ENCODE measurements around the gene VPS4B. TPM values are rescaled to one million over a fixed set of nuclear protein-coding genes. Genes with fewer than 3 reads are reported as not detected.

The VPS4B gene
- total and polyA plus RNA-seq, 2 experiments from 2014 or later = 30.2 to 49.4 TPM

DNA sequence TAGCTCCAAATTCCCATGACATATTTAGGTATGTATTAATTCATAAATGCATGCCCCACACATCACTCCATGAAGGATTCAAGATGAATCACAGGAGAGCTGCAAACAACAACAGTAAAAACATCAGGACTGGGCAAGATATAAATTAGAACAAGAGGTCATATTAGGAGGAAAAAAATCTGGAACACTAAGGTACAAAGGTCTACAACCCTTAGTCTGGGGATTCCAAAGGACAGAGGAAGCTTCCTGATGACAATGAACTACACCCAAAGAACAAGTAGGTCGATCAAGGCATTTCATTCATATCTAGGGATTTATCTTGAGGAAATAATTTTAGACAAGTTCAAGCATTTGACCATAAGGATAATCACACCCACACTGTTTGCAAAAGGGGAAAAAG is 14.5 kb downstream of the VPS4B start:
- H3K4me3 ChIP-seq = no peak overlapping the region
- H3K36me3 Mint-ChIP-seq (ENCODE audit: low read depth) = peaks cover 36% of the 10 kb centered on the region; the same call in 2 of the 3 replicates
- peaks cover 13% of the 10 kb centered on the region; the same call in 1 of the 2 replicates for H3K36me3 ChIP-seq (ENCODE audit: insufficient read depth)
- TF ChIP-seq EZH2 (IDR thresholded peaks at IDR 0.05; ENCODE audit: low read depth, unreplicated experiment) = no peak
- TF ChIP-seq ZNF331 (CRISPR knock-in tag; IDR thresholded peaks at IDR 0.05; ENCODE audit: low read depth) = no peak
- no peak overlapping the region for H3K27ac ChIP-seq (ENCODE audit: low read depth)
- H3K27me3 ChIP-seq (ENCODE audit: insufficient read depth) = no peaks in the 10 kb centered on the region
- H3K4me1 ChIP-seq (ENCODE audit: insufficient read depth) = no peaks in the 10 kb centered on the region
- no peak overlapping the region for H2AFZ ChIP-seq
- DNase-seq (ENCODE audit: low spot score) = no peak
- peaks cover 6% of the 10 kb centered on the region; the same call in 1 of the 2 replicates for H4K20me1 ChIP-seq (replicated peaks; ENCODE audit: insufficient read depth)
- no peaks in the 10 kb centered on the region for H3F3A ChIP-seq (replicated peaks; ENCODE audit: low read depth)
- peaks cover 18% of the 10 kb centered on the region for H3K79me2 ChIP-seq (replicated peaks; ENCODE audit: insufficient read depth)
- H3K4me2 ChIP-seq = no peak overlapping the region
- no peak overlapping the region for H3K27ac Mint-ChIP-seq
- no peaks in the 10 kb centered on the region for H3K4me1 Mint-ChIP-seq
- H3K9me2 ChIP-seq (ENCODE audit: insufficient read depth) = no peaks in the 10 kb centered on the region
- no peaks in the 10 kb centered on the region for H3K27me3 Mint-ChIP-seq (ENCODE audit: insufficient read depth, low read depth, poor library complexity)
- no peaks in the 10 kb centered on the region for H3K9me3 Mint-ChIP-seq
- ATAC-seq = no peak
- H3K4me3 Mint-ChIP-seq = no peak overlapping the region

DNA sequence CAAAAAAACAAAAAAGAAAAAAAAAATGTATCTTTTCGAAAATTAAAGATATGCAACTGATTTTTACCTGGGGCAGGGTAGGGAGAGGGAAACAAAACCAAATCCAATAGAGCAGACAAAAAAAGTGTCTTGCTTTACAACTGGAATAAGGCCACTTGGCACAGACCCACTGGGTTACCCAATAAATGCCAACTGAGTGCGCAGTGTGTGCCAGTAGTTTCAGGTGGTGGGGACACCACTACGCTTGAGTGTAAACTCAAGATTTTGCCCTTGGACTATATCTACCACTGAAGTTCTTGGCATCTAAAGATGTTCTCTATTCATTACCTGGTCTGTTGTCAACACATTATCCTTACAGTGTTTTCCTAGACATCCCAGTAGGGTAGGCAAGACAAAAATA is 16.3 kb downstream of the VPS4B start:
- H3K4me1 Mint-ChIP-seq = no peaks in the 10 kb centered on the region
- ATAC-seq (no peak), DNase-seq (ENCODE audit: low spot score) (no peak)
- no peaks in the 10 kb centered on the region for H3K27me3 Mint-ChIP-seq (ENCODE audit: insufficient read depth, low read depth, poor library complexity)
- Histone ChIP-seq H3K4me3 (no peak overlapping the region), H3F3A (replicated peaks; ENCODE audit: low read depth) (no peaks in the 10 kb centered on the region), H4K20me1 (replicated peaks; ENCODE audit: insufficient read depth) (peaks cover 6% of the 10 kb centered on the region; the same call in 1 of the 2 replicates), H3K9me2 (ENCODE audit: insufficient read depth) (no peaks in the 10 kb centered on the region), H3K4me1 (ENCODE audit: insufficient read depth) (no peaks in the 10 kb centered on the region), H2AFZ (no peak overlapping the region), H3K36me3 (ENCODE audit: insufficient read depth) (peaks cover 12% of the 10 kb centered on the region), H3K27me3 (ENCODE audit: insufficient read depth) (no peaks in the 10 kb centered on the region), H3K27ac (ENCODE audit: low read depth) (no peak overlapping the region), H3K4me2 (no peak overlapping the region), H3K79me2 (replicated peaks; ENCODE audit: insufficient read depth) (peaks cover 3% of the 10 kb centered on the region; the same call in 1 of the 2 replicates)
- H3K9me3 Mint-ChIP-seq = no peaks in the 10 kb centered on the region
- TF ChIP-seq POLR2AphosphoS5 (IDR thresholded peaks at IDR 0.05; ENCODE audit: low read depth) (no peak), ZNF331 (CRISPR knock-in tag; IDR thresholded peaks at IDR 0.05; ENCODE audit: low read depth) (no peak), STAT1 (IDR thresholded peaks at IDR 0.05; ENCODE audit: unreplicated experiment) (no peak), JUNB (IDR thresholded peaks at IDR 0.05; ENCODE audit: unreplicated experiment) (no peak), ZNF114 (CRISPR knock-in tag; IDR thresholded peaks at IDR 0.05) (no peak), CREB1 (CRISPR knock-in tag; IDR thresholded peaks at IDR 0.05; ENCODE audit: low read depth) (no peak)
- TF ChIP-seq, protein P1, sequence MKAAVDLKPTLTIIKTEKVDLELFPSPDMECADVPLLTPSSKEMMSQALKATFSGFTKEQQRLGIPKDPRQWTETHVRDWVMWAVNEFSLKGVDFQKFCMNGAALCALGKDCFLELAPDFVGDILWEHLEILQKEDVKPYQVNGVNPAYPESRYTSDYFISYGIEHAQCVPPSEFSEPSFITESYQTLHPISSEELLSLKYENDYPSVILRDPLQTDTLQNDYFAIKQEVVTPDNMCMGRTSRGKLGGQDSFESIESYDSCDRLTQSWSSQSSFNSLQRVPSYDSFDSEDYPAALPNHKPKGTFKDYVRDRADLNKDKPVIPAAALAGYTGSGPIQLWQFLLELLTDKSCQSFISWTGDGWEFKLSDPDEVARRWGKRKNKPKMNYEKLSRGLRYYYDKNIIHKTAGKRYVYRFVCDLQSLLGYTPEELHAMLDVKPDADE (IDR thresholded peaks at IDR 0.05) = no peak
- H3K27ac Mint-ChIP-seq = no peak overlapping the region
- peaks cover 45% of the 10 kb centered on the region; the same call in 2 of the 3 replicates for H3K36me3 Mint-ChIP-seq (ENCODE audit: low read depth)
- no peak overlapping the region for H3K4me3 Mint-ChIP-seq

DNA sequence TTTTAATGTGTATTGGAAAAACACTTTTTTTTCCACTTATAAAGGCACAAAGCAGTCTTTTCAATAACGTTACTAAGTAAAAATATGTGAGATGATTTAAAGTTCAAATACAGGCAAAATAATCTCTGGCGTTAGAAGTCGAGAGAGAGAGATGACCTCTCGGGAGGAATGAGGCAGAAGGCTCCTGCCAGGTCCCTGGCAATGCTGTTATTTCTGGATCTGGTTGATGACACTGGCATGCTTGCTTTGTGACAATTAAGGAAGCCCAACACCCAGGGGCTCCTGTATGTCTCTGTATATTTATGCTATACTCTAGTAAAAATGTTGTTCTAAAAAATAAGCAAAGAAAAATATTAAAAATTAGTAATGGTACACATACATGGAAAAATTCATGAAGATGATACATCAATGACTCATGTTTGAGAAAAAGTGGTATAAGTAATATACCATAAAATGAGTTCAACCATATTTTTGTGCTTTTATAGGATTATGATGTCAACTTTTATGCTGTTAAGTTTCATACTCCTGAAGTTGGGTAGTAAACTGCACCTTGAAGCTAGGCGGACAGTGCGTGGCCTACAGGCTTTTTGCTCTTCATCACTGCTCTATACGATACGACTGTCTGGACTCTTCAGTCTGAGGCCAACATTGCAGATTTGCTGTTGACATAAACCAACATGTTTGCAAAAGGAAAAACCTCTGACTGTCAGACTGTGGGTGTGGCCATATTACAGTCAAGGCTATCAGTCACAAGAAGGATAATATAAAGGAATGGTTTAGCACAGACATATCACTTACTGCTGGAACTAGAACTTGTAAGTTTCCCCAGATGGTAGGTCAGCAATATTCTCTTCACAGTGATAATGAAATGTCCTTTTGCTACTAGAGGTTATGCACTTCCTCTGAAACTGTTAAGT is 19.8 kb downstream of the VPS4B start:
- Histone ChIP-seq H3K9me2 (ENCODE audit: insufficient read depth) (no peaks in the 10 kb centered on the region), H4K20me1 (replicated peaks; ENCODE audit: insufficient read depth) (peaks cover 6% of the 10 kb centered on the region; the same call in 1 of the 2 replicates), H3K4me2 (no peak overlapping the region), H3K27ac (ENCODE audit: low read depth) (no peak overlapping the region), H3F3A (replicated peaks; ENCODE audit: low read depth) (no peaks in the 10 kb centered on the region), H3K79me2 (replicated peaks; ENCODE audit: insufficient read depth) (no peaks in the 10 kb centered on the region; the same call in 1 of the 2 replicates), H2AFZ (no peak overlapping the region), H3K27me3 (ENCODE audit: insufficient read depth) (no peaks in the 10 kb centered on the region), H3K4me3 (no peak overlapping the region), H3K4me1 (ENCODE audit: insufficient read depth) (no peaks in the 10 kb centered on the region), H3K36me3 (ENCODE audit: insufficient read depth) (peaks cover 30% of the 10 kb centered on the region)
- H3K4me3 Mint-ChIP-seq = no peak overlapping the region
- H3K4me1 Mint-ChIP-seq = no peaks in the 10 kb centered on the region
- no peak overlapping the region for H3K27ac Mint-ChIP-seq
- H3K9me3 Mint-ChIP-seq = no peaks in the 10 kb centered on the region
- peaks cover 46% of the 10 kb centered on the region for H3K36me3 Mint-ChIP-seq (ENCODE audit: low read depth)
- no peak for ATAC-seq
- no peaks in the 10 kb centered on the region for H3K27me3 Mint-ChIP-seq (ENCODE audit: insufficient read depth, low read depth, poor library complexity)
- no peak for DNase-seq (ENCODE audit: low spot score)
- TF ChIP-seq EZH2phosphoT487 (IDR thresholded peaks at IDR 0.05; ENCODE audit: unreplicated experiment) (no peak), NANOG (IDR thresholded peaks at IDR 0.05; ENCODE audit: borderline replicate concordance) (no peak), ZNF114 (CRISPR knock-in tag; IDR thresholded peaks at IDR 0.05) (no peak)
- TF ChIP-seq, protein P2, sequence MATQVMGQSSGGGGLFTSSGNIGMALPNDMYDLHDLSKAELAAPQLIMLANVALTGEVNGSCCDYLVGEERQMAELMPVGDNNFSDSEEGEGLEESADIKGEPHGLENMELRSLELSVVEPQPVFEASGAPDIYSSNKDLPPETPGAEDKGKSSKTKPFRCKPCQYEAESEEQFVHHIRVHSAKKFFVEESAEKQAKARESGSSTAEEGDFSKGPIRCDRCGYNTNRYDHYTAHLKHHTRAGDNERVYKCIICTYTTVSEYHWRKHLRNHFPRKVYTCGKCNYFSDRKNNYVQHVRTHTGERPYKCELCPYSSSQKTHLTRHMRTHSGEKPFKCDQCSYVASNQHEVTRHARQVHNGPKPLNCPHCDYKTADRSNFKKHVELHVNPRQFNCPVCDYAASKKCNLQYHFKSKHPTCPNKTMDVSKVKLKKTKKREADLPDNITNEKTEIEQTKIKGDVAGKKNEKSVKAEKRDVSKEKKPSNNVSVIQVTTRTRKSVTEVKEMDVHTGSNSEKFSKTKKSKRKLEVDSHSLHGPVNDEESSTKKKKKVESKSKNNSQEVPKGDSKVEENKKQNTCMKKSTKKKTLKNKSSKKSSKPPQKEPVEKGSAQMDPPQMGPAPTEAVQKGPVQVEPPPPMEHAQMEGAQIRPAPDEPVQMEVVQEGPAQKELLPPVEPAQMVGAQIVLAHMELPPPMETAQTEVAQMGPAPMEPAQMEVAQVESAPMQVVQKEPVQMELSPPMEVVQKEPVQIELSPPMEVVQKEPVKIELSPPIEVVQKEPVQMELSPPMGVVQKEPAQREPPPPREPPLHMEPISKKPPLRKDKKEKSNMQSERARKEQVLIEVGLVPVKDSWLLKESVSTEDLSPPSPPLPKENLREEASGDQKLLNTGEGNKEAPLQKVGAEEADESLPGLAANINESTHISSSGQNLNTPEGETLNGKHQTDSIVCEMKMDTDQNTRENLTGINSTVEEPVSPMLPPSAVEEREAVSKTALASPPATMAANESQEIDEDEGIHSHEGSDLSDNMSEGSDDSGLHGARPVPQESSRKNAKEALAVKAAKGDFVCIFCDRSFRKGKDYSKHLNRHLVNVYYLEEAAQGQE (IDR thresholded peaks at IDR 0.05; ENCODE audit: unreplicated experiment) = no peak

Data from GM23338 (cell line).